ENCODE measurements around the gene ZNF773.

The ZNF773 gene

GRCh38 chr19:57557659-57558058 lies 57.9 kb downstream of the ZNF773 start:
- no peak for TF ChIP-seq EZH2phosphoT487 (IDR thresholded peaks at IDR 0.05; ENCODE audit: low read depth)
- TF ChIP-seq CTCF (IDR thresholded peaks at IDR 0.05; ENCODE audit: low read depth, low read length): no peak
- H3K9me3 ChIP-seq (ENCODE audit: insufficient read depth, low read length): peaks cover 34% of the 10 kb centered on the region

More at GRCh38 chr19:57557659-57558058, 57.9 kb downstream of the ZNF773 start:
- Histone ChIP-seq H3K27ac (ENCODE audit: low read length) (no peak overlapping the region), H3K27me3 (ENCODE audit: low read depth, low read length) (no peaks in the 10 kb centered on the region), H3K9ac (ENCODE audit: low read length) (no peak overlapping the region), H3K4me1 (ENCODE audit: low read length) (peaks cover 6% of the 10 kb centered on the region), H2AFZ (ENCODE audit: low read depth, low read length) (no peak overlapping the region), H3K4me2 (ENCODE audit: low read length) (no peak overlapping the region), H3K4me3 (ENCODE audit: low read length) (no peak overlapping the region), H4K20me1 (ENCODE audit: insufficient read depth, low read length) (no peaks in the 10 kb centered on the region), H3K36me3 (replicated peaks; ENCODE audit: low read depth, low read length) (peaks cover 53% of the 10 kb centered on the region), H3K79me2 (ENCODE audit: low read length) (peaks cover 21% of the 10 kb centered on the region)

Data from OCI-LY3 (cell line).